Endothelial cell of coronary artery (primary cell): ENCODE results near the gene APOC3. TPM values are rescaled to one million over a fixed set of nuclear protein-coding genes. Genes with fewer than 3 reads are reported as not detected.

Experiments used
- total RNA-seq: library from RNA; depleted of rRNA; stranded (reverse); fragments of >200 nt; gene quantifications from 2 replicates; pipeline ENCODE4 v1.2.3, GENCODE V29; 2014

Gene APOC3
- not detected in 2 replicates for total RNA-seq

GRCh38 chr11:116829525-116830183 is at the start of gene APOC3:
APOC3 (plus strand) TSS chr11:116829907; CDS start chr11:116830583, 676 bp downstream.

DNA sequence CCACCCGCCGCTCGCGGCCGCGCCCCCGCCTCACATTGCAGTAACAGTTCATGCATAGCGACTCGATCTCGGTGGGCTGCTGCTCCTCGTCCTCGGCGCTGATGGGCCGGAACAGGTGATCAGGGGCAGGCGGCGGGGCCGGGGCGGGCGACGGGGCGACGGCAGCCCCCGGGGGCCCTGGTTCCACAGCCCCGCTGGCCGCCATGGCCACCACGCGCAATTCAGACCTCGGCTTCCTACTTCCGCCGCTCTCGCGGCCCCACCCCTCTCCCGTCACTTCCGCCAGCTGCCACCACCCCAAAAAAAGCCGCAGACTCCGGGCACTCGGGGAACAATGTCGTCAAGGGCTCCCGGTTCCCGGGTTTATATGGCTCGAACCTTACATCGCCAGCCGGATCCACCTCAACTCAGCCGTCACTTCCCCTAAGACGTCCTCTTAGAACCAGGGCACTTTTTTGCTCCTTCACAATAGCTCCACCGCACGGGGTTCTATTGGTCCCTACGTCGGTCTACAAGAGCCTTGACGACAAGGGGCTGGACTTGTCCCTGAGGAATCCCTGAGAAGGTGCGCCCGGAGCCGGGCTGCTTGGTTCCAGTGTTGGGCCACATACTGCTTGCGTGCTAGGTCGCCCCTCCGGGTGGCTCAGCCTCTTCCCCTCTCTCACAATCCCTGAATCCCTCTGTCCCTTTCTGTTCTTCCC is 41.8 kb upstream of the APOC3 start, which contains the start of gene ZPR1:
Gene ZPR1, minus strand, starts transcription at position 238 of the 701 bp plus-strand sequence. Its CDS starts 33 bp downstream, at position 205.

GRCh38 chr11:116791813-116792143 is 37.9 kb upstream of the APOC3 start, which contains the start of gene APOA5:
APOA5 (minus strand) TSS chr11:116791879; CDS start chr11:116791860, 19 bp downstream.

GRCh38 chr11:116823031-116823843 is 6.5 kb upstream of the APOC3 start, which contains the start of gene APOA4:
APOA4 (minus strand) TSS chr11:116823304; CDS start chr11:116823191, 113 bp downstream.

GRCh38 chr11:116837231-116838091 is 7.8 kb downstream of the APOC3 start, which contains the start of gene APOA1:
APOA1 (minus strand) TSS chr11:116837622; CDS start chr11:116837387, 235 bp downstream.

Other genes with a start within 250 kb of the APOC3 start
- 15.2 and 16.4 TPM in 2 replicates for gene BUD13, start 56.9 kb upstream of the APOC3 start, total RNA-seq
- gene ZPR1, start 41.9 kb upstream of the APOC3 start, total RNA-seq = 39.2 and 47.4 TPM in 2 replicates
- gene APOA5, start 38.0 kb upstream of the APOC3 start, total RNA-seq = not detected in 2 replicates
- gene APOA4, start 6.6 kb upstream of the APOC3 start, total RNA-seq = not detected in 2 replicates
- 0.09 and 0.19 TPM in 2 replicates for gene APOA1, start 7.7 kb downstream of the APOC3 start, total RNA-seq